Measurements from ENCODE around the gene PLPPR3.

PLPPR3 gene

DNA sequence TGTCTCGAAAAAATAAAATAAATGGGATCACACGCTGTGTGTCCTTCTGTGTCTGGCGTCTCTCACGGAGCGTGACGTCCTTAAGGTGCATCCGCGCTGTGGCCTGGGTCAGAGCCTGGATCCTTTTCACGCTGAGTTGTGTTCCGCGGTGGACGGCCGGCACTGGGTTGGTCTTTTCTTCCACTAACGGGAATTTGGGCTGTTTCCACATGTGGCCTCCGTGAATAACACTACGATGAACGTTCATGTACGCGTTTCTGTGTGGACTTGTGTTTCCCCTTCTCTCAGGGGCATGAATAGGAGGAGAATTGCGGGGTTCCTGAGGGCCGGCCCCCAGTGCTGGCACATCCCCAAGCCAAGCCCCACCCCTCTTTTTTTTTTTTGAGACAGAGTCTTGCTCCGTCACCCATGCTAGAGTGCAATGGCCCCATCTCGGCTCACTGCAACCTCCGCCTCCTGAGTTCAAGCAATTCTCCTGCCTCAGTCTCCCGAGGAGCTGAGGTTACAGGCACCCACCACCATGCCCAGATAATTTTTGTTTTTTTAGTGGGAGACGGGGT lies 30.7 kb downstream of the PLPPR3 start:
- no peaks in the 10 kb centered on the region for H3K9me3 Mint-ChIP-seq
- H3K4me1 Mint-ChIP-seq = peaks cover 54% of the 10 kb centered on the region
- no peak for DNase-seq
- no peaks in the 10 kb centered on the region for H3K27me3 Mint-ChIP-seq (ENCODE audit: low read depth, poor library complexity)
- TF ChIP-seq, protein P1, sequence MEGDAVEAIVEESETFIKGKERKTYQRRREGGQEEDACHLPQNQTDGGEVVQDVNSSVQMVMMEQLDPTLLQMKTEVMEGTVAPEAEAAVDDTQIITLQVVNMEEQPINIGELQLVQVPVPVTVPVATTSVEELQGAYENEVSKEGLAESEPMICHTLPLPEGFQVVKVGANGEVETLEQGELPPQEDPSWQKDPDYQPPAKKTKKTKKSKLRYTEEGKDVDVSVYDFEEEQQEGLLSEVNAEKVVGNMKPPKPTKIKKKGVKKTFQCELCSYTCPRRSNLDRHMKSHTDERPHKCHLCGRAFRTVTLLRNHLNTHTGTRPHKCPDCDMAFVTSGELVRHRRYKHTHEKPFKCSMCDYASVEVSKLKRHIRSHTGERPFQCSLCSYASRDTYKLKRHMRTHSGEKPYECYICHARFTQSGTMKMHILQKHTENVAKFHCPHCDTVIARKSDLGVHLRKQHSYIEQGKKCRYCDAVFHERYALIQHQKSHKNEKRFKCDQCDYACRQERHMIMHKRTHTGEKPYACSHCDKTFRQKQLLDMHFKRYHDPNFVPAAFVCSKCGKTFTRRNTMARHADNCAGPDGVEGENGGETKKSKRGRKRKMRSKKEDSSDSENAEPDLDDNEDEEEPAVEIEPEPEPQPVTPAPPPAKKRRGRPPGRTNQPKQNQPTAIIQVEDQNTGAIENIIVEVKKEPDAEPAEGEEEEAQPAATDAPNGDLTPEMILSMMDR (IDR thresholded peaks at IDR 0.05) = no peak
- peak overlapping the region; percentile 75 for H3K27ac Mint-ChIP-seq
- H3K36me3 Mint-ChIP-seq (ENCODE audit: low read depth) = no peaks in the 10 kb centered on the region
- H3K4me3 Mint-ChIP-seq = no peak overlapping the region

DNA sequence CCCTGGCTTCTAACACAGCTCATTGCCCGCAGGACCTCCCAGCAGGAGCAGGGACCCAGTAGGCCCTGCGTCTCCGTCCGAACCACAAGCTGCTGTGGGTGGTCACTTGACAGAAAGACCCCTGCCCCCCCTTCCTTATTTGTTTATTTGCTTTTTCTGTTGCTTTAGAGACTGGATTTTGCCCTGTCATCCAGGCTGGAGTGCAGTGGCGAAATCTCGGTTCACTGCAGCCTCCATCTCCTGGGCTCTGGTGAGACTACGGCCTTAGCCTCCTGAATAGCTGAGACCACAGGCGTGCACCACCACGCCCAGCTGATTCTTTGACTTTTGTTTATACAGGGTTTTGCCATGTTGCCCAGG lies 32.1 kb downstream of the PLPPR3 start:
- DNase-seq = no peak
- Mint-ChIP-seq H3K4me1 (peaks cover 54% of the 10 kb centered on the region), H3K36me3 (ENCODE audit: low read depth) (no peaks in the 10 kb centered on the region), H3K4me3 (peak overlapping the region; percentile 68), H3K27me3 (ENCODE audit: low read depth, poor library complexity) (peaks cover 5% of the 10 kb centered on the region), H3K9me3 (no peaks in the 10 kb centered on the region), H3K27ac (peak overlapping the region; percentile 98)
- TF ChIP-seq, protein P1 (IDR thresholded peaks at IDR 0.05) = no peak

DNA sequence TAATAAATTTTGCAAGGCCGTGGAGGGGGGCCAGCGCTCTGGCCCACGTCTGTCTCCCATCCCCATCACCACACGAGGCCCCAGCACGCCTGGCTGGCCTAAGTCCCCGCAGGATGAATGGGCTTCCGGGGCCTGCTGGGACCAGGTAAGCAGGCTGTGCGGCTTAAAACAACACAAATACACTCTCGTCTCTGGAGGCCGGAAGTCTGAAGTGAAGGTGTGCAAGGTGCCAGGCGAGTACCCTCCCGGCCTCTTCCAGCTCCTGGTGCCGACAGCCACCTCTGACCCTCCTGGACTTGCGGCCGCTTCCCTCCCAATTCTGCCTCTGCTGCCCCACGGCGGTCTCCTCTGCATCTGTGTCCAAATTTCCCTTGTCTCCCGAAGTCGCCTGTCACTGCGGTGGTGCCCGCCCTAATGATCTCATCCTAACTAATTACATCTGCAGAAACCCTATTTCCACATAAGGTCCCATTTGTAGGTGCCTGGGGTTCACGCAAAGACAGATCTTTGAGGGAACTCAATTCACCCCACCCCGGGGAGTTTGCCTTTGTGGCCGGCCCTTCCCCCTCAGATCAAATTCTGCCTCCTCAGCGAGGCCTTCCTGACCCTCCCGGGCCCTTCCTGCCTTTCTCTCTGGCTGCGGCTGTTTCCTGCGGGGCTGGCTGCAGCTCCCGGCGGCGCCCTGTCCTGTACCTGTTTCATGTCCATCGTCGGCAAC lies 32.6 kb downstream of the PLPPR3 start:
- TF ChIP-seq, protein P1 (IDR thresholded peaks at IDR 0.05) = no peak
- peak overlapping the region; percentile 98 for H3K27ac Mint-ChIP-seq
- peaks cover 54% of the 10 kb centered on the region for H3K4me1 Mint-ChIP-seq
- H3K27me3 Mint-ChIP-seq (ENCODE audit: low read depth, poor library complexity) = peaks cover 5% of the 10 kb centered on the region
- no peaks in the 10 kb centered on the region for H3K36me3 Mint-ChIP-seq (ENCODE audit: low read depth)
- peak; percentile 58 for DNase-seq
- no peaks in the 10 kb centered on the region for H3K9me3 Mint-ChIP-seq
- H3K4me3 Mint-ChIP-seq = peak overlapping the region; percentile 68

DNA sequence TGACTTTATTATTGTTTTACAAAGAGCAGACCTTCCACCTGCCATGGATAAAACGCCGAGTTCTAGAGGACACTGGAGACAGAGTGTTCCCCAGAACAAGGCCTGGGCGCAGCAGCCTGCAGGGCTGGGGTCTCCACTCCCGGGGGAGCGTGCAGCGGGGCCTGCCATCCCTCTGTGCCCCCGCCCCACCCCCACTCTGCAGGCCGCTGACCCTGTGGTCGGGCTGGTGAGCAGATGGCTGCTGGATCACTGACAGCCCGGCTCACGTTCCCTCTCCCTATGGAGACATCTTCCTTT lies 33.1 kb downstream of the PLPPR3 start:
- Mint-ChIP-seq H3K27me3 (ENCODE audit: low read depth, poor library complexity) (peaks cover 5% of the 10 kb centered on the region), H3K27ac (peak overlapping the region; percentile 98), H3K4me1 (peaks cover 50% of the 10 kb centered on the region), H3K4me3 (peak overlapping the region; percentile 68), H3K36me3 (ENCODE audit: low read depth) (no peaks in the 10 kb centered on the region), H3K9me3 (no peaks in the 10 kb centered on the region)
- peak; percentile 50 for DNase-seq
- TF ChIP-seq, protein P1 (IDR thresholded peaks at IDR 0.05) = no peak

DNA sequence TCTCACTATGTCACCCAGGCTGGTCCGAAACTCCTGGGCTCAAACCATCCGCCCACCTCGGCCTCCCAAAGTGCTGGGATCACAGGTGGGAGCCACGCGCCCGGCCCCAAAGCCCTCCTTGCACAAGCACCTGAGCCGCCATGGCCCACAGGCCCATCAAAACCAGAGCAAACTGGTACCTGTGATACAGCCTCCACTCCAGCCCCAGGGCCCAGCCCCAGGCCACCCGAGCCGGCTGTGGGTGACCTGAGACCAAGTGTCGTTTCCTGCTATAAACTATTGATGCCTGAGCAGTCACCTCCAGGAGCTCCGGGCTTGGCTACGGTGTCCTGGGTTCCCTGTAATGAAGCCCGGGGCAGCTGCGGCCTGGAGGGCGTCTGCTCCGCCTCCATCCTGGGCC lies 34.2 kb downstream of the PLPPR3 start:
- Mint-ChIP-seq H3K36me3 (ENCODE audit: low read depth) (no peaks in the 10 kb centered on the region), H3K27me3 (ENCODE audit: low read depth, poor library complexity) (peaks cover 5% of the 10 kb centered on the region), H3K4me1 (peaks cover 56% of the 10 kb centered on the region), H3K9me3 (no peaks in the 10 kb centered on the region), H3K27ac (peak overlapping the region; percentile 68), H3K4me3 (no peak overlapping the region)
- DNase-seq = no peak
- TF ChIP-seq, protein P1 (IDR thresholded peaks at IDR 0.05) = no peak

DNA sequence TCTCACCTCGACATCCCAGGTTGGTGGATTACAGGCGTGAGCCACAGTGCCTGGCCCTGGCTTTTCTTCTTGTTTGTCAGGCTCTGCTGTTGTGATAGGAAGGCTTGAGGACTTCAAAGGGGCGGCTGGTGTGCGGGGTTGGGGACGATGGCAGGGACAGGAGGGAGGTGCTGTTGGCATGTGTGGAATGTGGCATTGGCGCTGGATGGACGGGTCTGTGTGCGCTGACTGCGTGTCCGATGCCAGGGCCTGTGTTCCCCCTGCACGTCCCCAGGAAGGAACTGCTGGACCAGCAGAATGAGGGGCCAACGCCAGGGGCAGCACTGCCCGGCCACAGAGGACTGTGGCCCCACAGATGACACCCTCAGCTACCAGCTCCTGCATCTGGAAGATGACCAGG lies 37.2 kb downstream of the PLPPR3 start:
- no peak overlapping the region for H3K27ac Mint-ChIP-seq
- no peaks in the 10 kb centered on the region for H3K36me3 Mint-ChIP-seq (ENCODE audit: low read depth)
- H3K27me3 Mint-ChIP-seq (ENCODE audit: low read depth, poor library complexity) = peaks cover 8% of the 10 kb centered on the region
- H3K9me3 Mint-ChIP-seq = no peaks in the 10 kb centered on the region
- DNase-seq = no peak
- H3K4me3 Mint-ChIP-seq = no peak overlapping the region
- peaks cover 44% of the 10 kb centered on the region for H3K4me1 Mint-ChIP-seq
- TF ChIP-seq, protein P1 (IDR thresholded peaks at IDR 0.05) = no peak

All from nephron progenitor cell (in vitro differentiated cells).